ENCODE results near the gene PTPN9. TPM values are rescaled to one million over a fixed set of nuclear protein-coding genes. Genes with fewer than 3 reads are reported as not detected.

Gene PTPN9
- total and polyA plus RNA-seq, 10 of the 15 experiments (the other 5 are each of a cell fraction or from before 2014, with no cell fraction given) = 7.8 to 29.1 (median 18.5) TPM

DNA sequence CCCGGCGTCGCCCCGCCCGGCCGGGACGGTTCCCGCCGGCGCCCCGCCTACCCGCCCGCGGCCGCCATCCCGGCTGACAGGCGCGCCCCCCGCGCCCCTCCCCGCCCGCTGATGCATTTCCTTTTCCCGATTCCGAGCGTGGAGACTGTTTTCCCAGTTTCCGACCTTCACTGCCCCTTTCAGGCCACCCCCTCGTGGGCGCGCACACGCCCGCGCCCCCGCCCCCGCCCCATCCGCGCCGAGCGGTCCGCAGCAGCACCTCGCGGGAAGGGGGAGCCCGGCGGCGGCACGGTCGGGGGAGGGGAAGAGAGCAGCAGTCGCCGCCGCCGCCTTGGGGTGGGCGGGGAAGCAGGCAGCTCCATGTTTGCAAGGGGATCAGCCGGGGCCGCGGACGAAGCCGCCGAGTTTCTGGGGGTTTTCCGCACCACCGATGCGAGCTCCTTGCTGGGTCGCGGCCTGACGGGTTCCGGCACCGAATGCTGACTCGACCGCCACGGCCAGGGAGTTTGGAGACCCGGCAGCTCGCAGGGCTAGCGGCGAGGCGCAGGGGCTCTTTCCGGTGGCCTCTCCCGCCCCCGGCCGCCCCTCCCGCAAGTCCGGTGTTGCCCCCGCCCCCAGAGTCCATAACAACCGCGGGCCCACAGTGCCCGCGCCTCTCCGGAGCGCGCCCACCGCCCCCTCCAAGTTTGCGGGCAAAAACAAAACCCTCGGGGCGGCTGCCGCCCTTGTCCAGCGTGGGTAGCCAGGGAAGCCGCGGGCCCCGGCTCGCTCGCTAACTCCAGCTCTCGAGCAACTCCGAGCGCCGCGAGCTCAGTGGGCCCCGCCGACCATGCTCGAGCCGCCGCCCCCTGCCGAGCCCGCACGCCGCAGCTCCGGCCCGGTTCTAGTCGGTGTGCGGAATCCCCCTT, 124.4 kb downstream of the PTPN9 start (continued):
- TF ChIP-seq ZNF687 (IDR thresholded peaks at IDR 0.05) (0 out of 2 replicates have a peak, but pooled peaks have one; percentile 42), STAT3 (IDR thresholded peaks at IDR 0.05; ENCODE audit: low read depth, low read length) (no peak), BMI1 (IDR thresholded peaks at IDR 0.05; ENCODE audit: borderline replicate concordance) (no peak), NR2C1 (IDR thresholded peaks at IDR 0.05) (peak; percentile 16; the same call in 1 of the 2 replicates), PAX8 (IDR thresholded peaks at IDR 0.05) (no peak), TCF7 (IDR thresholded peaks at IDR 0.05; ENCODE audit: borderline replicate concordance) (no peak), SRF (IDR thresholded peaks at IDR 0.05; ENCODE audit: low read depth in 2 of 2, low read length in 2 of 2) (no peak), BACH1 (IDR thresholded peaks at IDR 0.05; ENCODE audit: borderline replicate concordance) (peak; percentile 12; the same call in 1 of the 2 replicates), CEBPB (IDR thresholded peaks at IDR 0.05; ENCODE audit: borderline replicate concordance in 1 of 2, low read depth in 2 of 2, low read length in 2 of 2) (no peak), ATF3 (IDR thresholded peaks at IDR 0.05; ENCODE audit: borderline replicate concordance, extremely low read depth, low read depth, low read length) (no peak)
- TF ChIP-seq, protein P1, sequence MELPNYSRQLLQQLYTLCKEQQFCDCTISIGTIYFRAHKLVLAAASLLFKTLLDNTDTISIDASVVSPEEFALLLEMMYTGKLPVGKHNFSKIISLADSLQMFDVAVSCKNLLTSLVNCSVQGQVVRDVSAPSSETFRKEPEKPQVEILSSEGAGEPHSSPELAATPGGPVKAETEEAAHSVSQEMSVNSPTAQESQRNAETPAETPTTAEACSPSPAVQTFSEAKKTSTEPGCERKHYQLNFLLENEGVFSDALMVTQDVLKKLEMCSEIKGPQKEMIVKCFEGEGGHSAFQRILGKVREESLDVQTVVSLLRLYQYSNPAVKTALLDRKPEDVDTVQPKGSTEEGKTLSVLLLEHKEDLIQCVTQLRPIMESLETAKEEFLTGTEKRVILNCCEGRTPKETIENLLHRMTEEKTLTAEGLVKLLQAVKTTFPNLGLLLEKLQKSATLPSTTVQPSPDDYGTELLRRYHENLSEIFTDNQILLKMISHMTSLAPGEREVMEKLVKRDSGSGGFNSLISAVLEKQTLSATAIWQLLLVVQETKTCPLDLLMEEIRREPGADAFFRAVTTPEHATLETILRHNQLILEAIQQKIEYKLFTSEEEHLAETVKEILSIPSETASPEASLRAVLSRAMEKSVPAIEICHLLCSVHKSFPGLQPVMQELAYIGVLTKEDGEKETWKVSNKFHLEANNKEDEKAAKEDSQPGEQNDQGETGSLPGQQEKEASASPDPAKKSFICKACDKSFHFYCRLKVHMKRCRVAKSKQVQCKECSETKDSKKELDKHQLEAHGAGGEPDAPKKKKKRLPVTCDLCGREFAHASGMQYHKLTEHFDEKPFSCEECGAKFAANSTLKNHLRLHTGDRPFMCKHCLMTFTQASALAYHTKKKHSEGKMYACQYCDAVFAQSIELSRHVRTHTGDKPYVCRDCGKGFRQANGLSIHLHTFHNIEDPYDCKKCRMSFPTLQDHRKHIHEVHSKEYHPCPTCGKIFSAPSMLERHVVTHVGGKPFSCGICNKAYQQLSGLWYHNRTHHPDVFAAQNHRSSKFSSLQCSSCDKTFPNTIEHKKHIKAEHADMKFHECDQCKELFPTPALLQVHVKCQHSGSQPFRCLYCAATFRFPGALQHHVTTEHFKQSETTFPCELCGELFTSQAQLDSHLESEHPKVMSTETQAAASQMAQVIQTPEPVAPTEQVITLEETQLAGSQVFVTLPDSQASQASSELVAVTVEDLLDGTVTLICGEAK (IDR thresholded peaks at IDR 0.05; ENCODE audit: borderline replicate concordance) = no peak
- TF ChIP-seq, protein P2, sequence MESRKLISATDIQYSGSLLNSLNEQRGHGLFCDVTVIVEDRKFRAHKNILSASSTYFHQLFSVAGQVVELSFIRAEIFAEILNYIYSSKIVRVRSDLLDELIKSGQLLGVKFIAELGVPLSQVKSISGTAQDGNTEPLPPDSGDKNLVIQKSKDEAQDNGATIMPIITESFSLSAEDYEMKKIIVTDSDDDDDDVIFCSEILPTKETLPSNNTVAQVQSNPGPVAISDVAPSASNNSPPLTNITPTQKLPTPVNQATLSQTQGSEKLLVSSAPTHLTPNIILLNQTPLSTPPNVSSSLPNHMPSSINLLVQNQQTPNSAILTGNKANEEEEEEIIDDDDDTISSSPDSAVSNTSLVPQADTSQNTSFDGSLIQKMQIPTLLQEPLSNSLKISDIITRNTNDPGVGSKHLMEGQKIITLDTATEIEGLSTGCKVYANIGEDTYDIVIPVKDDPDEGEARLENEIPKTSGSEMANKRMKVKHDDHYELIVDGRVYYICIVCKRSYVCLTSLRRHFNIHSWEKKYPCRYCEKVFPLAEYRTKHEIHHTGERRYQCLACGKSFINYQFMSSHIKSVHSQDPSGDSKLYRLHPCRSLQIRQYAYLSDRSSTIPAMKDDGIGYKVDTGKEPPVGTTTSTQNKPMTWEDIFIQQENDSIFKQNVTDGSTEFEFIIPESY (IDR thresholded peaks at IDR 0.05) = no peak
- TF ChIP-seq, protein P3, sequence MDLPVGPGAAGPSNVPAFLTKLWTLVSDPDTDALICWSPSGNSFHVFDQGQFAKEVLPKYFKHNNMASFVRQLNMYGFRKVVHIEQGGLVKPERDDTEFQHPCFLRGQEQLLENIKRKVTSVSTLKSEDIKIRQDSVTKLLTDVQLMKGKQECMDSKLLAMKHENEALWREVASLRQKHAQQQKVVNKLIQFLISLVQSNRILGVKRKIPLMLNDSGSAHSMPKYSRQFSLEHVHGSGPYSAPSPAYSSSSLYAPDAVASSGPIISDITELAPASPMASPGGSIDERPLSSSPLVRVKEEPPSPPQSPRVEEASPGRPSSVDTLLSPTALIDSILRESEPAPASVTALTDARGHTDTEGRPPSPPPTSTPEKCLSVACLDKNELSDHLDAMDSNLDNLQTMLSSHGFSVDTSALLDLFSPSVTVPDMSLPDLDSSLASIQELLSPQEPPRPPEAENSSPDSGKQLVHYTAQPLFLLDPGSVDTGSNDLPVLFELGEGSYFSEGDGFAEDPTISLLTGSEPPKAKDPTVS (IDR thresholded peaks at IDR 0.05; ENCODE audit: low read depth, low read length) = no peak
